Measurements from ENCODE around the gene IFIH1.

The IFIH1 gene

GRCh38 chr2:162340822-162341221 is 22.3 kb upstream of the IFIH1 start:
- TF ChIP-seq CTCF (IDR thresholded peaks at IDR 0.05; ENCODE audit: low read depth, low read length), result no peak
- DNase-seq (ENCODE audit: extremely low read depth, low read depth), result no peak

DNA sequence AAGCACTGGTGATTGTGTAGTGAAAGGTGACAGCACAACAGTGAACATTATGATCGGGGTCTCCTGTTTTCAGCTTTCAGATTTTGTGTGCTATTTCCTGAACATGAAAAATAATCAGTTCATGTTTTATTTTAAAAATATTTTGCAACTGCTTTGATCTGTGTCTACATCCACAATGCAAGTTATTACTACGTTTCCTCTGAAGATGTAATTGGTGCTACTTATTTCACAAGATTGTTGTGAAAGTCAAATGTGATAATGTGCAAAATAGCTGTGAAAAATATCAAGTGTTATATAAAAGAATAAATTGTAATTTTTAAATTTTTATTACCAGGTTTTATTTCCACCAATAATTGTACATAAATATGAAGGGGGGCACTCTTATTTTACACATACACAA is 19.4 kb upstream of the IFIH1 start:
- DNase-seq (ENCODE audit: extremely low read depth, low read depth), result no peak
- no peak for TF ChIP-seq CTCF (IDR thresholded peaks at IDR 0.05; ENCODE audit: low read depth, low read length)

- TF ChIP-seq CTCF (IDR thresholded peaks at IDR 0.05; ENCODE audit: low read depth, low read length), result peak; percentile 42
- DNase-seq (ENCODE audit: extremely low read depth, low read depth), result no peak
Observed at GRCh38 chr2:162333968-162334367, 15.5 kb upstream of the IFIH1 start.

DNA sequence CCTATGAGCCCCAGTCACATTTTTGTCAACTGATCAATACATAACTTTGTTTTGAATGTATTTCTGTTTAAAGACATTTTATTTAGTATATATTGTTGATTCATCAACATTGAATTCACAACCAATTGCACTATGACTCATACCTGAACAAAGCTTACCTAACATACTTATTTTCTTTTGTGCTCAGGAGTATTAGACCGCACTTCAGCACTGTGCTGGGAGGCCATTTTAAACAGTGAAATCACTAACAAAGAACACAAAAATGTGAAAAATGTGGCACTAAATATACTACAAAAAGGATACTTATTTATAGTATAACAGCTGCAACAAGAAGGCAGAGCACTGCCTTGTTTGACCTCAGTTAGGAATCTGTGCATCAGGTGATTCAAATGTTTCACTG is 12.4 kb upstream of the IFIH1 start:
- DNase-seq (ENCODE audit: extremely low read depth, low read depth), result no peak

DNA sequence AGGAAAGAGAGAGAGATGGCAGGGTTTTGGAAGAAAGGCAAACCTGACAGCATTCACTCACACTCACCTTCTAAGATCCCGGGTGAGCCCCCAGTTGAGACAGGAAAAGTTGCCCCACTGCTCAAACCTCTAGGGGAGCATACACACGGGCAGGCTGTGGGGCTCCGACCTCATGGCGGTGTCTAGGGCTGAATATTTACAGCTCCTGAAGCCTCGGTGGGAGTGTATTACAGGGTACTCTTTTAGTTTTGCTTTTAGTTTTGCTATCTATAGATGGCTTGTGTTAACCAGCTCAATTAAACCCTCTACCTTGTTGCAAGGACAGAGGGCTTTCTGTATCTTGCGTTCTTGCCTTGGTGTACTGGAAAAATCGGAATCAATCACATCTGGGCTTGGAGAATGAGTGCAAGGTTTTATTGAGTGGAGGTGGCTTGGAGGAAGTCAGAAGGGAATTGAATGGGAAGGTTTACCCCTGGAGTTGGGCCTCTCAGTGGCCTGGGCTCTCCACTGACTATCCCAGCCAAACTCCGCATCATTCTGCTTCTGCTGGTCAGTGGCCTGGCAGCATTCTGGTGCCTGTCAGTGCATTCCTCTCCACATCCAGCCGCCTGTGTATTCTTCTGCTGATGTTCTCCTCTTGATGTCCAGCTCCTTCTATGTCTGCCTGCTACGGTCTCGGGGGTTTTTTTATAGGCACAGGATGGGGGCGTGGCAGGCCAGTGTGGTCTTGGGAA is 10.1 kb upstream of the IFIH1 start:
- DNase-seq (ENCODE audit: extremely low read depth, low read depth), result no peak
- no peak for TF ChIP-seq CTCF (IDR thresholded peaks at IDR 0.05; ENCODE audit: low read depth, low read length)

More for the DNA sequence above, 12.4 kb upstream of the IFIH1 start:
- TF ChIP-seq CTCF (IDR thresholded peaks at IDR 0.05; ENCODE audit: low read depth, low read length), result no peak

- no peak for TF ChIP-seq CTCF (IDR thresholded peaks at IDR 0.05; ENCODE audit: low read depth, low read length)
- no peak for DNase-seq (ENCODE audit: extremely low read depth, low read depth)
Observed at GRCh38 chr2:162327806-162328205, 9.3 kb upstream of the IFIH1 start.

GRCh38 chr2:162327134-162327769 is 8.8 kb upstream of the IFIH1 start:
- peak; percentile 40 for TF ChIP-seq CTCF (IDR thresholded peaks at IDR 0.05; ENCODE audit: low read depth, low read length)
- no peak for DNase-seq (ENCODE audit: extremely low read depth, low read depth)
